MG63 (cell line): ENCODE results near the gene KHNYN. TPM values are rescaled to one million over a fixed set of nuclear protein-coding genes. Genes with fewer than 3 reads are reported as not detected.

Experiments
- DNase-seq: peaks from one replicate; pipeline ENCODE4 v3.0.0-alpha.2; 2020
- H3K27me3 ChIP-seq: fragments of 250-450 bp; sonication (Bioruptor Pico); 2 replicates; pipeline ENCODE4 v1.5.1; 2020; ENCODE audit warnings: mild to moderate bottlenecking, moderate library complexity
- H3K36me3 ChIP-seq: fragments of 250-450 bp; sonication (Bioruptor Pico); 2 replicates; pipeline ENCODE4 v1.5.1; 2020; ENCODE audit warnings: mild to moderate bottlenecking, moderate library complexity
- H3K4me3 ChIP-seq: fragments of 250-450 bp; sonication (Bioruptor Pico); 2 replicates; pipeline ENCODE4 v1.5.1; 2020; ENCODE audit warnings: mild to moderate bottlenecking, moderate library complexity
- H3K9me3 ChIP-seq: fragments of 250-450 bp; sonication (Bioruptor Pico); 2 replicates; pipeline ENCODE4 v1.5.1; 2020; ENCODE audit warnings: mild to moderate bottlenecking, moderate library complexity
- total RNA-seq: library from RNA; depleted of rRNA; stranded (reverse); fragments of >200 nt; shearing (Covaris generic); gene quantifications from 2 replicates; pipeline ENCODE4 v1.2.3, GENCODE V29; 2014; ENCODE audit warnings: low replicate concordance

KHNYN gene
- total RNA-seq, 1 experiment from 2014 or later: 30.7 TPM

DNA sequence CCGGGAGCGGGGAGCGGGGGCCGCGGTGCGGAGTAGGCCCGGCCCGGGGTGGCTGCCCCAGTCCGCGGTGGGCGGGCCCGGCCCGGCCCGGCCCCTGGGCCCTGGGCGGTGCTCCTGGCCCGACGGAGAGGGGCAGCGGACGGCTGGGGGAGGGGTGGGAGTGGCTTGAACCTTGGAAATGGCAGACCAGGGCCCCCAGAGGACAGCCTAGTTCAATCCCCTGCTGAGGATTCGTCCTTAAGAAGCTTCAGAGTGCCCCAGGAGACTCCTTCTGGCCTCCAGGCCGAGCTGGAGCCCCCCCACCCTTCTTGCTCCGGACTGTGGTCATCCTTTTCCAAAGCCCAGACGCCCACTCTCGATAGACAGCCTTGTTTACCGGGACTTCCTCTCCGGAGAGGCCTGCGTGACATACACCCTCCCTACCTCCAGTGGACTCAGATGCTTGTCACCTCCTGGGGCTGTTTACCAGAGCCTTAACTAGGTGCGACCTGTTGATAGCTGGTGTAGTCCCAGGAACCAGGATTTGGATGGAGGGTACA is 458 bp downstream of the KHNYN start:
- no peaks in the 10 kb centered on the region for H3K9me3 ChIP-seq
- DNase-seq: peak; percentile 78
- H3K36me3 ChIP-seq: peaks cover 26% of the 10 kb centered on the region
- peak overlapping the region; percentile 74 for H3K4me3 ChIP-seq
- H3K27me3 ChIP-seq: no peaks in the 10 kb centered on the region

DNA sequence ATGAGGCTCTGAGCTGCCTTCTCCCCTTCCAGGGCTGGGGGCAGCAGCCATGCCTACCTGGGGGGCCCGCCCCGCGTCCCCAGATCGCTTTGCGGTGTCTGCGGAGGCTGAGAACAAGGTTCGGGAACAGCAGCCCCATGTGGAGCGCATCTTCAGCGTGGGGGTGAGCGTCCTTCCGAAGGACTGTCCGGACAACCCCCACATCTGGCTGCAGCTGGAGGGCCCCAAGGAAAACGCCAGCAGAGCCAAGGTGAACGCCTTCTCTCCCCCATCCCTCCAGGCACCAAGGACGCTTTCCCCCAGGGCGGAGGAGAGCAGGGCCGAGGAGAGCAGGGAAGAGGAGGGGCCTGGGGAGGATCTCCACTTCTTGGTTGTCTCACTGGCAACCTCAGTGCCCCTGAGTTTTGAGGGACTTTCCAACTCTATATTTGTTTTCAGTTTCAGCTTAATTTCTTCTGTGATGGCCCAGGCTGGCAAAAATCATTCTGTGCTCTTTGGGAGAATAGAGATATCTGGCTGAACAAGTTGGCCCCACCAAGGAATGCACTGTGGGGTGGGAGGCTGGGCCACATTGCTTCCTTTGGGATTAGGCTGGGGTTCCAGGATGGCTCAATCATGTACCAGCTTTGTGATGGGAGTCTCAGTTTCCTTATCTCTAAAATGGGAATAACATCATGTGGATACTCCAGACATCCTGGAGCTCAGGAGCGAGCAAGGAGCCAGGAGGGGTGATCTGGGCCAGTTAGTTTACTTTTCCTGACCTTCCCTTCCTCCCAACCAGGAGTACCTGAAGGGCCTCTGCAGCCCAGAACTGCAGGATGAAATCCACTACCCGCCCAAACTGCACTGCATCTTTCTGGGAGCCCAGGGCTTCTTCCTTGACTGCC is 1.2 kb downstream of the KHNYN start:
- peak; percentile 62 for DNase-seq
- Histone ChIP-seq H3K36me3 (peaks cover 26% of the 10 kb centered on the region), H3K4me3 (peak overlapping the region; percentile 74), H3K9me3 (no peaks in the 10 kb centered on the region), H3K27me3 (no peaks in the 10 kb centered on the region)

- Histone ChIP-seq H3K36me3 (peaks cover 26% of the 10 kb centered on the region), H3K4me3 (peak overlapping the region; percentile 74), H3K9me3 (no peaks in the 10 kb centered on the region), H3K27me3 (no peaks in the 10 kb centered on the region)
- peak; percentile 86 for DNase-seq
Observed at GRCh38 chr14:24431569-24432258, 2.0 kb downstream of the KHNYN start.

DNA sequence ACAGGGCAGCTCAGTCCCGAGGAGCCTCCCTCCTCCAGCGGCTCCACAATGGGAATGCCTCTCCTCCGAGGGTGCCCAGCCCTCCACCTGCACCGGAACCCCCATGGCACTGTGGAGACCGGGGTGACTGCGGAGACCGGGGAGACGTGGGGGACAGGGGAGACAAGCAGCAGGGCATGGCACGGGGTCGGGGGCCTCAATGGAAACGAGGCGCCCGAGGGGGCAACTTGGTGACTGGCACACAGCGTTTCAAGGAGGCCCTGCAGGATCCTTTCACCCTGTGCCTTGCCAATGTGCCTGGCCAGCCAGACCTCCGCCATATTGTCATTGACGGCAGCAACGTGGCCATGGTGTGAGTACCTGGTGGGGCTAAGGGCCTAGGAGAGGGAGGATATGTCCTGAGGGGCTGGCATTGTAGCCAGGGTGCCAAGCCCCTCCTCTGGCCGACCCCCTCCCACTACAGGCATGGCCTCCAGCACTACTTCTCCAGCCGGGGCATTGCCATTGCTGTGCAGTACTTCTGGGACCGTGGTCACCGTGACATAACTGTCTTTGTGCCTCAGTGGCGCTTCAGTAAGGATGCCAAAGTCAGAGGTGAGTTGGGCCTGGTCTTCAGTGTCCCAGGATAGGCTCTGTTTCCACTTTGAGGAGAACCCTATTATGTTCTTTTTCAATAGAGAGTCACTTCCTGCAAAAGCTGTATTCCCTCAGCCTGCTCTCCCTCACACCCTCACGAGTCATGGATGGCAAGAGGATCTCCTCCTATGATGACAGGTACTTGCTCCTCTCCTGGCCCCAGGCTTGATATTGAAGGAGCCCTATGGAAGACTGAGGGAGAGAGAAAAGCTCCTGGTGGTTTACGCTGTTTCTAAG is 2.7 kb downstream of the KHNYN start:
- Histone ChIP-seq H3K36me3 (peaks cover 33% of the 10 kb centered on the region), H3K9me3 (no peaks in the 10 kb centered on the region), H3K4me3 (no peak overlapping the region), H3K27me3 (no peaks in the 10 kb centered on the region)
- no peak for DNase-seq

DNA sequence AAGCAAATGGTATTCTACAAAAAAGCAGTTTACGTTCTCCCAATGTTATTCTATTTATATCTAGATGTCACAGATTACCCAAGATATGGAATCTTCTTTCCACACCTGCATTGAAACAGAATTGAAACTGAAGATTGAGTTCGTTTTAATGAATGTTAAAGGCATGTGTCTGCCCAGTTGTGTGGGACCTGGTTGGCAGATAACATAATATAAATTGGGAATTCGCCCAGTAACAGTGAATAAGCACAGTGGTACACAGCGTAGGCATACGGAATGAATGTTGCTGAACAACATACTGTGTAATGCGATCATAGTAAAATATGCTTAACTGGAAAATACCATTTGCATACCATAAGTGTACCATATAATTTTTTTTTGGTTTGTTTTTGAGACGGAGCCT is 4.3 kb downstream of the KHNYN start:
- Histone ChIP-seq H3K27me3 (no peaks in the 10 kb centered on the region), H3K4me3 (no peak overlapping the region), H3K9me3 (no peaks in the 10 kb centered on the region), H3K36me3 (peaks cover 40% of the 10 kb centered on the region)
- DNase-seq: no peak

DNA sequence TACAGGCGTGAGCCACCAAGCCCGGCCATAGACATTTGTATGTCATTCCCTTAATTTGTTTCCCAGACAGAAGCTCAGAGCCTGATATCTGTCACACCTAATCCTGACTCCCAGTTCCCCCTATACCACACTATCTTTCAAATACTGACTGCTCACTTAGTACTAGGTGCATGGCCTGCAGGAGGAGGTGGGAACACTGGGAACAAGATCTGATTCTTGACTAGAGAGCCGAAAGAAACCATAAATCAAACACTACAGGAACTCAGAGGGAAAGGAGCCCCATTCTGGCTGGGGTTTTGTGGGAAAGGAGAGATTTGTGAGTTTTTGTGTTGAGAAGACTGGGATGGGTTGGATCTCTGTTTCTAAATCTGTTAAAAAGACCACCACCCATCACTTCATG is 4.9 kb downstream of the KHNYN start:
- Histone ChIP-seq H3K4me3 (no peak overlapping the region), H3K27me3 (no peaks in the 10 kb centered on the region), H3K36me3 (peaks cover 45% of the 10 kb centered on the region), H3K9me3 (no peaks in the 10 kb centered on the region)
- no peak for DNase-seq

DNA sequence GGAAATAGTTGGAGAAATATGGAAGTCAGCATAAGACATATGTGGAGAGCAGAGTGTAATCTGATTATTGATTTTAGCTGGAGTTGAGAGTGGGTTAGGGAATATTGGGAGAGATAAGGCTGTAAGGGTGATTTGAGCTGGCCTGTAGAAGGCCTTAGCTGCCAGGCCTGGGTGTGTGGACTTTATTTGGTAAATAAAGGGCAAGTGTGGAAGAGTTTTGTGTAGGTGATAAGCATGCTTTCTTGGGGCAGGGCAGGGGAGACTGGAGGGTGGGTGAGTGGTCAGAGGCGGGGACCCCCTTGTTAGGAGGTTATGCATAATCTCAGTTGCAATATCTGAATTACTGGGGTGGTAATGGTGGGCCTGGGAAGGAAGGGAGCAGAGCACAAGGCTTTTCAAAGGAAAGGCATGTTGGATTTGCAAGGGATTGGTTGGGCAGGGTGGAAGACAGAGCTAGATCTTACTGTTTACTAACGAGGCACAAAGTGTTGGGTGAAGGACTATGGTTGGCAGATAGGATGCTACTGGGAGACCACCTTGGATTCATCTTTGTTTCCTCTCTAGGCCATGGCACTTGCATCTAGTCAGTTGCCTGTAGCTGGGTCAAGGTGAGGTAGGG is 5.5 kb downstream of the KHNYN start:
- DNase-seq: no peak
- no peaks in the 10 kb centered on the region for H3K9me3 ChIP-seq
- H3K27me3 ChIP-seq: no peaks in the 10 kb centered on the region
- H3K36me3 ChIP-seq: peaks cover 46% of the 10 kb centered on the region
- no peak overlapping the region for H3K4me3 ChIP-seq

GRCh38 chr14:24435998-24436354 is 6.2 kb downstream of the KHNYN start:
- peaks cover 52% of the 10 kb centered on the region for H3K36me3 ChIP-seq
- H3K9me3 ChIP-seq: no peaks in the 10 kb centered on the region
- no peak overlapping the region for H3K4me3 ChIP-seq
- H3K27me3 ChIP-seq: no peaks in the 10 kb centered on the region
- no peak for DNase-seq

DNA sequence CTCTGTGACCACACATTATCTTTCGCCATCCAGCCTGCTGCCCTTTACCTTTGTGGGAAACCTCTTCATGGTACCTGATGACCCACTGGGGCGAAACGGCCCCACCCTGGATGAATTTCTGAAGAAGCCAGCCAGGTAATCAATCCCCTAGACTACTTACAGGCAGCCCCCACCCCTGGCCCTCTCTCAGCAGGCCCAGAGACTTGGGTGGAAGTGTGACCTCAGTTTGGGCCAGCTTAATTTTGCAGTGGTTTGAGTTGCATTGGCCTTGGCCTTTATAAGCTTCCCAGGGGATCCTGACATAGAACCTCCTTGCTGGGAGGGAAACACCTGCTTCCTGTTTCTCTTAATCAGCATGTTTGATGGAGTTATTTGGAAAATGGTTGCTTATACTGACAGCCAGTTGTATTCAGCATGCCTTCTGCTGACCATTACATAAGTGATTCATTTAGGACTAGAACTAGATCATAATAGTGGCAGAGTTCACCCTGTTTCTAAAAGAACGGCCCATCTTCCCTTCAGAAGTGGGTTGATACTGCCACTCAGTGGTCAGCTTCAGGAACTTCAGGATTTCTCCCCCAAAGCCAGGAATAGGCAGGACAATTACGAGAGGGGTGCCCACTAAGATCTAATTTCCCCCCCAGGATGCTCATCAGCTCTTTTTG is 6.7 kb downstream of the KHNYN start:
- DNase-seq: peak; percentile 10
- Histone ChIP-seq H3K36me3 (peaks cover 51% of the 10 kb centered on the region), H3K9me3 (no peaks in the 10 kb centered on the region), H3K27me3 (no peaks in the 10 kb centered on the region), H3K4me3 (no peak overlapping the region)

- peaks cover 46% of the 10 kb centered on the region for H3K36me3 ChIP-seq
- H3K4me3 ChIP-seq: no peak overlapping the region
Observed at GRCh38 chr14:24437020-24437735, 7.4 kb downstream of the KHNYN start.

DNA sequence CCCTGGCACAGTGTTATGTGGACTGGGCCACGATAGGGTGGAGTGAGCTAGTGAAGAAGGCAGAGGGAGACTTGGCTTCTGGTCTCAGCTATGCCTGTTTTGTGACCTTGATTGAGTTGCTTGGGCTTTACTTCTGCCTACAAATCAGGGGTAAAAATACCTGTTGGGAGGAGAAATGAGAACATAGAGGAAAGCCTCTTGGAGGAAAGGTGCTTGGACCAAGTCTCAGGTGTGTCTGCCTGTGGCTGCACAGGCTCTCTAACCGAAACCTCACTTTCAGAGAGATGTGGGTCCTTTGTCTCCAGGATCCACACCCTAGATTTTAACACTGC is 7.9 kb downstream of the KHNYN start:
- Histone ChIP-seq H3K27me3 (no peaks in the 10 kb centered on the region), H3K36me3 (peaks cover 42% of the 10 kb centered on the region), H3K4me3 (no peak overlapping the region), H3K9me3 (no peaks in the 10 kb centered on the region)
- DNase-seq: no peak

More at GRCh38 chr14:24437020-24437735, 7.4 kb downstream of the KHNYN start:
- DNase-seq: no peak
- Histone ChIP-seq H3K9me3 (no peaks in the 10 kb centered on the region), H3K27me3 (no peaks in the 10 kb centered on the region)

GRCh38 chr14:24438223-24439097 is 8.7 kb downstream of the KHNYN start:
- Histone ChIP-seq H3K36me3 (peaks cover 34% of the 10 kb centered on the region), H3K9me3 (no peaks in the 10 kb centered on the region), H3K4me3 (no peak overlapping the region), H3K27me3 (no peaks in the 10 kb centered on the region)
- DNase-seq: no peak

GRCh38 chr14:24439257-24439656 is 9.5 kb downstream of the KHNYN start:
- no peak overlapping the region for H3K4me3 ChIP-seq
- DNase-seq: no peak
- no peaks in the 10 kb centered on the region for H3K9me3 ChIP-seq
- peaks cover 28% of the 10 kb centered on the region for H3K36me3 ChIP-seq
- no peaks in the 10 kb centered on the region for H3K27me3 ChIP-seq

GRCh38 chr14:24439830-24440605 is 10.3 kb downstream of the KHNYN start:
- DNase-seq: no peak
- no peak overlapping the region for H3K4me3 ChIP-seq
- peaks cover 28% of the 10 kb centered on the region for H3K36me3 ChIP-seq

More at GRCh38 chr14:24439830-24440605, 10.3 kb downstream of the KHNYN start:
- no peaks in the 10 kb centered on the region for H3K9me3 ChIP-seq
- H3K27me3 ChIP-seq: no peaks in the 10 kb centered on the region
